HG02642 (cell line): ENCODE data around the gene GTF2E1.

ENCODE experiments used
- ATAC-seq: cut with Tn5 transposase; IDR thresholded peaks from one replicate; pipeline ENCODE4 v1.9.1; 2021; ENCODE audit warnings: mild to moderate bottlenecking; ENCODE audit not compliant: unreplicated experiment, poor library complexity

GTF2E1 gene

DNA sequence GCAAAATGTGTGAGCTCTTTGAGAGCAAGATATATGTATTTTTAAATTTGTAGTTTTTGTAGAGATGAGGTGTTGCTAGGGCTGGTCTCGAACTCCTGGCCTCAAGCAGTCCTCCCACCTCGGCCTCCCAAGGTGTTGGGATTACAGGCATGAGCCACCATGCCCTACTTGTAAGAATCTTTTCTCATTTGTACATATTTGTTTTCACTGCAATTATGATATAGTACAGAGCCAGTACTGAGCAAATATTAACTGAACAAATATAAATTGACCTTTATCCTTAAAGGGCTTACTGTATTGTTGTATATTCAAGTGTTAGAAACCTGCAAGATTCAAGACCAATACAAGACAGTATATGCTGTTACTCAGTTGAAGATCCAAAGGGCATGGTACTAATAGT, 53.4 kb downstream of the GTF2E1 start:
- ATAC-seq: no peak

DNA sequence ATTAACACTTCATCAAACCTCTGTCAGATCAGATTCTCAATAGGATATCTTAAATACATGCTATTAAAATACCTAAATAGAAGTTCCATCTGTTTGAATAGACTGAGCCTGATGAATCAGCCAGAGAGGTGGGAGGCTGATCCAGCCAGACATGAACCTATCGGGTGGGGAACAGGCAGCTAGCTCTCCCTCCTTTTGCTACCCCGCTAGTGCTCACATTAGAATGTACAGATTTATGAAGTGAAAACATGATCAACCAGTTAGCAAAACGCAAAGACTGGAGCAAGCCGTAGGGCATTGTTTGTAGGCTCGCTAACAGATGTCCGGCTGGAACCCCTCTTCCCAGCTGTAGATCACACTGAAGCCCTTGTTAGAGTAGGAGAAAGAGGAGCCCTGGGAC, 54.4 kb downstream of the GTF2E1 start:
- no peak for ATAC-seq

DNA sequence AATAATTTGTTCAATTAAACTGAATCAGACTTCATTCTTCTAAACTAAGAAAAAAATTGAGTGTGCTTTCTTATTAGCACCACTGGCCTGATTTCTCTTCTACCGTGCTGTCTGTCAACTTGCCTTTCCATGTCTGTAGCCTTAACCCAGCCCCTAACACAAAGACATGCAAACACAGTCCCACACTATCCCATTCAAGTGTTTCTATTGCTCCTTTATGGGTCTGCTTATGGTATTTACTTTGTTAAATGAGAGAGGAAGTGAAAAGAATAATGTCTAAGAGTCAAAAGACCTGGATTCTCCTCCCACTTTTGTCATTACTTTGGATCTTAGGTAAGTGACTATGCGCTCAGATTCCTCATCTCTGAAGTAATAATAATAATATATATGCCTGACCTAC, 55.3 kb downstream of the GTF2E1 start:
- no peak for ATAC-seq

DNA sequence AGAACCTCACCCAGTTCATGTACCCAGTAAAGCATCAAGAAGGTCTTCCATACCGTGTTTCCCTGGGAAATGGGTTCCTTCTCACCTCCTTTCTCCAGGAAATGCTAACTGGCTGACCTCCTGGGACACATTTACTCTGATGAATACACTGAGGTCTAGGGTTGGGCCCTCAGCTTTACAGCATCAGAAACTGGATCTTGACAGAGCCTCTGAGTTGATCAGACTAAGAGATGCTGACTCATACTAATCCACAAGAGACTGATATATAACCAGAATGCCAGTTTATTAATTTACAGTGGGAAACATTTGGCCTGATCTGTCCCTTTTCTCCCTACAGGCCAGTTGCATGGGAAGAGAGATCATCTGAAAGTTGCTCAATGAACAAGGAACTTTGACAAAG, 55.8 kb downstream of the GTF2E1 start:
- no peak for ATAC-seq

DNA sequence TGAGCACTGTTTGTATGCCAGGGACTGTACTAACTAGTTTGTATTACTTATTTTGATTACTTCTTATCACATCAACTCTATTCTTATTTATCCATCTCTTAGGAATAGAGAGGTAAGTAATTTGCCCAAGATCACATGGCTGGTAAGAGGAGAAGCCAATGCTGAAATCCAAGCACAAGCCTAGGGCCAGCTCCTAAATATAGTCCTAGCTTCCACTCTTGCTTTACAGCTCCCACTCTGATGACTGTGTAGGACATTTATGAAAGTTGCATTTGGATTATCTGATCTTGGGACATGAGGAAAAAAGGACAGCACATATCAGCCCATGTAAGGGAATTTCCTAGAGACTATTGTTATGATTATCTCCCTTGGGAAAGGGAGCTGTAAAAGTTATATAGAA, 58.1 kb downstream of the GTF2E1 start:
- ATAC-seq: no peak

DNA sequence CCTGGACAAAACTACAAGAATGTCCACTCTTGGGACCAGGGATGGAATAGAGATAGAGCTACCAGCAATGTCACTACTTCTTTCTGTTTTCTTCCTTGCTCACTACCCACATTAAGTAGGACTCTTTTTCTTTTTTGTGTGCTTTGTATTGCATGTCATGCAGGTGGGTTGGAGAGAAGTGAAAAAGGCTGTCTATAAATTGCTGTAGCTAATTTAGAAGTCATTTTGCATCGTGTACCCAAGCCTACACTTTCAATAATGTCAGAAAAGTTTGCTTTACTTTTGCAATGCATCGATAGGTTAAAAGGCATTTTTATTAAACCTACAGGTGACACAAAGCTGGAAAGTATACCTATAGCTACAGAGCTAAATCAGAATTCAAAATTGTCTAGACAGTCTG, 58.9 kb downstream of the GTF2E1 start:
- ATAC-seq: peak; percentile 68

DNA sequence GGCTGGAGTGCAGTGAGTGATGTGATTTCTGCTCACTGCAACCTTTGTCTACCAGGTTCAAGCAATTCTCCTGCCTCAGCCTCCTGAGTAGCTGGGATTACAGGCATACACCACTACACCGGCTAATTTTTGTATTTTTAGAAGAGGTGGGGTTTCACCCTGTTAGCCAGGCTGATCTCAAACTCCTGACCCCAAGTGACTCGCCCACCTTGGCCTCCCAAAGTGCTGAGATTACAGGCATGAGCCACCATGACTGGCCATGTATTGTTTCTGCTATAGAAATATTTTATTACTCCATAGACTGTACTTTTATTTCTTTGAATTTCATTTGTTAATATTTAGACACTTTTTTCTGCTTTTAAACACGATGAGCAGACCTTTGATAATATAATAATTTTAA, 60.4 kb downstream of the GTF2E1 start:
- no peak for ATAC-seq

DNA sequence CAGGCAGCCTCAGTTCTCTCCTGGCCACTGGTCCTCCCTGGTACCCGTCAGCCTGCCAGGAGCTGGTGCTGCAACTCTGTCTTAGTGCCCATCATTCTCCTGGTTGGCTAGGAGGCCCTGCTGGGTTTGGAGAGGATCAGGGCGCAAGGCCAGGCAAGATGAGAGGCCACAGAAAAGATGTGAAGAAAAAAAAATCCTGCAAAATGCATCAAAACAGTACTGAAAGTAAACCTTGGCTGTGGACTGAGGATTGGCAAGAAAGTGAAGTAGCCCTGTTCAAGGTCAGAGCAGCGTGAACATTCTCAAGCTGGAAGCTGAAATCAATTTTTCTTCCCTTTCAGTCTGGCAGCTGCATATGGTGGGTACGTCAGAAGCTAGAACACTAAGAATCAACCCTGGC, 74.2 kb downstream of the GTF2E1 start:
- ATAC-seq: no peak

DNA sequence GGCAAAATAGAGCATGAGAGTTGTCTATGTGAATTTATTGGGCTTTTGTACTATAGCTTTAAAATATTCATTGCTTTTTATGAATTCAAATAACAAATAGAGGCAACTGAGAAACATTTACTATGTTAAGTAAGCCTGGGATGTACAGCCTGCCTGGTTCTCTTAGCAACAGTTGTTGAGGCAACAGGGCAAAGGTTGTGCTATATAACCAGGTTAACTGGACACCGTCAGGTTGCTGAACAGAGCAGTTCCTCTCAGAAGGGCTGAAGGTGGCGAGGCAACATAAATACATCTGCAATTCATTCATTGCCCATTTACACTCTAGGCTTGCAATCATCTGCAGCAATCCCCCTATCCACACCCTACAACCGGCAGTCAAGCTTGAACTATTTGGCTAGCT, 78.2 kb downstream of the GTF2E1 start:
- no peak for ATAC-seq

DNA sequence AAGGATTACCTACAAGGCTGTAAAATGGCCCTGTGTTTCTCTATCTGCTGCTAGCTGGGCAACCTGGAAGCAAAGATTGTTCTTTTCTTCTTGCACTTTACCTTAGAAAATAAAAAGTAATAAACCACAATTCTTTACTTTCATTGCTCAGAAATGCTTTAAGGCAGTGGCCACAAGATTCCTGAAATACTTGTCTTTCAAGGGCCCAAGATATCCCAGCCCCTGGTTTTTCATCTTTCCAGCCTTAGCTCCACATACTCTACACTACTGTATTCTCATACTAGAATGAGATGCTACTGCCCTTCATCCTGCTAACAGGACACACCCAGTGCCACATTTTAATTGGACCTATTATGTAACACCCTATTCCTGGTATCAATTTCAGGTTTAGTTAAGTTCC, 78.9 kb downstream of the GTF2E1 start:
- ATAC-seq: no peak

DNA sequence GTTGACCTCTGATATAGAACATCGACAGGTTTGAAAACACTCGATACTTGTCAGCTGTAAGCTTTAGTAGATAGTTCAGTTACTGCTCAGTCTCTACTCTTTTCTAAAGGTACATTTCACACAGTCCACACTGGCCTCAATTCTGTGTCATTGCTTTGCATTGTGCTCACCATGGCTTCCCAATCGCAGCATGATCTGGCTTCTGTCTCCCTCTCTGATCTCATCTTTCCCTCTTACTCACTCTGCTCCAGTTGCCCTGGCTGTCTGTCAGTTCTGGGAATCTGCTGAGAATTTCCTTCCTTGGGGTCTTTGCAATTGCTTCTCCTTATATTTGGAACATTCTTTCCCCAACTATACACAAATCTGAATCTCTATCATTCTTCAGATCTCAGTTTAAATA, 80.6 kb downstream of the GTF2E1 start:
- ATAC-seq: no peak

DNA sequence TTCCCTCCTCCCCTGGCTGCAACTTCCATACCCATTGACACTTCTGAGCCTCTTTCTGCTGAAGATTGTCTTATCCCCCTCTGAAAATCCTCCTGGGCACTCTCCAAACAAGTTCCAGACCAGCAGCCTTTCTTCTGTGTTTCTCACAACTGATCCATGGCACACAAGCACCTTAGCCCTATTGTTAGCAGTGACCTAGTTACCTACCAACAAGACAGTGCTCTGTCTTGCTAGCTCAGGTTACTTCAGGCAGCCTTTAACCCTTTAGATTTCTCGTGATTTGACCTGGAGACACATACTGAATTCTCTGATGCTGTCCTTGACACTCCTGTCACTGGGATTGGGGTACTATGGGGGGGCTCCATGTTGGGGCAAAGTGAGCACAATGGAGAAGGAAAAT, 82.1 kb downstream of the GTF2E1 start:
- ATAC-seq: no peak

DNA sequence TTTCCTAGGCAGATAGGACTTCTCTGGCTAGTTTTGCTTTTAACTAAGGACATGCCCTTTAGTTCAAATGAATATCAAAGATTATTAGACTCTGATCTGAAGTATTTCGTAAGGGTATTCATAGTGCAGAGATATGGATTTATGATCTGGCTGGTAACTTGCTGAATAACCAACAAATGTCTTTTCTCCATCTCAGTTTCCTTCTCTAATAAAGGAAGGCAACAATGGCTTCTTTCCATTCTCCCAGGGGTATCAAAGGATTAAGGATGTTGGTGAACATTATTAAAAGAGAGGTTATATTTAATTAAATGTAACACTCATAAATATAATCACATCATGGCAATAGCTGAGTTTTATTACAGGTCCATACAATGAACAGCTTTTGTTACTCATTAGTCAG, 86.3 kb downstream of the GTF2E1 start:
- ATAC-seq: no peak

DNA sequence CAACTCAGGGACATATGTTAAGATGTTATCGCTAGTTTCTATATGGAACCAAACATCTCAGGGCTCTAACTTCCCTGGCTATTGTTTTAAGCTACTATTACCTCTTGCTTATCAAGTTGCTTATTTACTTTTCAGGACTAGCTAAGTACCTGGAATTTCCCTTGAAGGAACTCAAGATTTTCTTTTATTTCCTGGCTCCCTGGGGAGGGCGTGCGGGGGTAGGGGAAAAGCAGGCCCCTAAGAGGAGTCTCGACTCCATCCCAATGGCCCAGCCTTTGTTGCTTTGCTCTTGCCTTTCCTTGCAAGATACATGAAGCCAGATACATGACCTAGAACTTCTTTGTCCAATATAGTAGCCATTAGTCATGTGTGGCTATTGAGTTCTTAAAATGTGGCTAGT, 88.5 kb downstream of the GTF2E1 start:
- ATAC-seq: no peak
